ENCODE results near the gene AGAP3.

AGAP3 gene

DNA sequence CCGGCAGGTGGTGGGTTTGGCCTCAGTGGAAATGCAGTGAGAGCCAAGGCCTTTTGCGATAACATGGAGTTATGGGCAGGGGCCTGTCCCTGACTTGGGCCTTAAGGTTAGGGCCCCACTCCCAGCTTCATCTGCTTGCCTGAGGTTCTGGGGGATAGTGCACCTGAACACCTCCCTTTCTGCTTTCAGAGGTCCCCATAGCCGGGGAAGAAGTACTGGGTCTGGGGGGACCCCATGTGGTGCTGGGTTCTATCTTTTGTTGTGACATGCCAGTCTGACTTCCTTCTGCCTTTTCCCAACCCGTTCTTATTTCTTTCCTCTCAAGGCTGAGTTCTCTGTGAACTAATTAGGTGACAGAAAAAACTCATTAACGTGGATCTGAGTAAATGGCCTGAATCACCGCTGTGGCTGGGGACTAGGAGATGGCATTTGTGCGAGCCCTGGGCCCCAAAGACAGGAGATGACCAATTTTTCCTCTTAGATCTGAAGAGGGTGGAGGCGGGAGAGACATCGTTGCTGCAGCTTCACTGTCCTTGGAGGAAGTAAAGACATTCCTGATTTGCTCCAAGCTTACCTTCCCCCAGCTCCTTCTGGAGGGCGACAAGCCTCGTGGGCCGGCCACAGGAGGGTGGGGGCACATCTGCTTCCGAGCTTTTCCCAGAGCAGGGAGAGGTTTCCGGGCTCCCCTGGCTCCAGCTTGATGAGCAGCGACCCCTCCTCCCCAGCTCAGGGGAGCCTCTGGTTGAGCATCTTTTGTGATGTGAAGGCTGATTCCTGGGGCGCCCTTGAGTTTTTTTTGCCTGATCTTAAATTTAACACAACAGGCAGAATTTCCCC is 2.0 kb downstream of the AGAP3 start:
- DNase-seq (ENCODE audit: low spot score): no peak

DNA sequence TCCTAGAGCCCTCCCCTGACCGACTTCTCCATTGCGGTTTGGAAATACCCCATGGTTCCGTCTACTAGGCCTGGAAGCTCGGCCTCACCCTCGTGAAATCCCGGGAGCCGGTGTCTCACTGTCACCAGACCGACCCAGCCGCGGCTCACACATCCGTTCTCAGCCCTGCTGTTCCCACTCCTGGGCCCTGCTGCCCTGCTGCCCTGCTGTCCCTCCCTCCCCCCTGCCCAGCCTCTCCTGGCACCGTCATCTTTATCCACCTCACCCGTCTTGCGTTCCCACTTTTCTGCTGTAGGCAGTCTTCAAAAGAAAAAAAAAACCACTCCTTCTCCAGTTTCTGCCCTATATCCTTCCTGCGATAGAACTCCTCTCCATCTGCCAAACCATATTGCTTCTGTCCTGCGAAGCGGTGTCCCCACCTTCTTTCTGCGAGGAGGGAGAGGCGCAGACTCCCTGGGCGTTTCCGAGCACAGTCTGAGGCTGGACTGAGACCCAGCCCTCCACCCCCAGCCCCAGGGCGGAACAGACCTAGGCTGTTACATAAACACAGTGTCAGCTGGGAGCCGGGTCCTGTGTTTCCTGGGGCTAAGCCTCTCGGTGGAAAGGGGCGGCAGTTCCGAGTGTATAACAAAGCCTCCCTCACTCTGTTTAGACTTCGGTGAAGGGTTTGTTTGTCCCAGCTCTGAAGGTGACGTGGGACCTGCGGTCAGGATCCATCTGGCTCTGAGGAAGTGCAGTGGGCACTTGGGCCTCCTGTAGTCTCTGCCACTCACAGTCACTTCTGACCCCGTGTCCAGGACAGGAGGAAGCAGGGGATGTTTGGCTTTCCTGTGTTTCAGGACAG is 2.8 kb downstream of the AGAP3 start:
- no peak for DNase-seq (ENCODE audit: low spot score)

DNA sequence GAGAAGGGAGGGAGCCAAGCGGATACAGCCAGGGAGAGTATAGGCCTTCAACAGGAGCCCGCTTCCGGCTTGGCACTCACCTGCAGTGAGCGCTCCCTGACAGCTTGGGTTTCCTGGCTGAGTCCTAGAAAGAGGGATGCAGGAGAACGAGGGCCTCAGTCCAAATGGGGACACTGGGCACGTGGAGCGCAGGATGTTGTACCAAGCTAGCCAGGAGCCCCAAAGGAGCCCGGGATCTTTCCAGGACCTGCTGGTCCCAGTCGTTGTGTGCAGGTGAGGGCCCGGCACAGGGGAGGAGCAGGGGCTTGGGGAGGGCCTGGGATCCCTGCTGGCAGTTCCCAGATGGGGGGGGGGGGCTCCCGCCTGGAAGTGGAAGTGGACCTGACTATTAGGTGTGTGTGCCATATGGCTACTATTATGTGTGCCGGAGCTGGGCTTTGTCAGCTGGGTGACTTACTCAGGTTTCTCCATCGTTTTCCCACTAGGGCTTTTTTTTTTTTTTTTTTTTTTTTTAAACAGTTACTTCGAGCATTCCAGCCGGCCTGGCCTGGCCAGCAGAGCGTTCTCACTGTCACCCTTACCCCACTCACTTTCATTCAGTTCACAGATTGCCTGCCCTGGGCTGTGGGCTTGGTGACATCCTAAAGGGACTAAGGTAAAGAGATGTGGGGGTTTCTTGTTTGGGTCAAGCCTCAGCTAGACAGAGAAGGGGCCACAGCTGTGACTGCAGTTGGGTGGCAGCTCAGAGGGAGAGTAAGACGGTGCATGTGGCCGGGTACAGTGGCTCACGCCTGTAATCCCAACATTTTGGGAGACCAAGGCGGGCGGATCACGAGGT is 3.8 kb downstream of the AGAP3 start:
- DNase-seq (ENCODE audit: low spot score): no peak

- DNase-seq (ENCODE audit: low spot score): no peak
Measured at GRCh38 chr7:151091003-151091402, 4.7 kb downstream of the AGAP3 start.

- DNase-seq (ENCODE audit: low spot score): no peak
Measured at GRCh38 chr7:151091431-151091830, 5.2 kb downstream of the AGAP3 start.

DNA sequence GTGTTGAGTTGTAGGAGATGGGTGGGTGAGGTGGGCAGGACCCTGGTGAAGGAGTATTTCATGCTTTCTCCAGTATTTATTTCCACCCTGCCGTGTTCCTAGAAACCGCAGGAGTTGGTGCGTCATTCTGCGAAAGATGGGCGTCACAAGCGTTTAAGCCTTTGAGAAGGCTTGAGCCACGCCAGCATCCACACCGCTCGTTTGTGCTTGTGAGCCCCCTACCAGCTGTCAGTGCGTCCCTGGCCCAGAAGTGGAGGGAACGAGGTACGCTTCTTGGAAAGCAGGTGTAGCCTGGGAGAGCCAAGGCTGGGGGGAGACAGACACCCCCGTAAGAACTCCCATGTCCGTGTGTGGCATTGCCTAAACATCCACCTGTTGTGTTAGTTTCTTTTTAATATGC is 5.7 kb downstream of the AGAP3 start:
- DNase-seq (ENCODE audit: low spot score): no peak

GRCh38 chr7:151093748-151094147 is 7.5 kb downstream of the AGAP3 start:
- DNase-seq (ENCODE audit: low spot score): no peak

- DNase-seq (ENCODE audit: low spot score): no peak
Measured at GRCh38 chr7:151094675-151095074, 8.4 kb downstream of the AGAP3 start.

- DNase-seq (ENCODE audit: low spot score): no peak
Measured at GRCh38 chr7:151095123-151095797, 9.0 kb downstream of the AGAP3 start.

GRCh38 chr7:151095828-151096475 is 9.7 kb downstream of the AGAP3 start:
- no peak for DNase-seq (ENCODE audit: low spot score)

- DNase-seq (ENCODE audit: low spot score): no peak
Measured at GRCh38 chr7:151099486-151100211, 13.4 kb downstream of the AGAP3 start.

DNA sequence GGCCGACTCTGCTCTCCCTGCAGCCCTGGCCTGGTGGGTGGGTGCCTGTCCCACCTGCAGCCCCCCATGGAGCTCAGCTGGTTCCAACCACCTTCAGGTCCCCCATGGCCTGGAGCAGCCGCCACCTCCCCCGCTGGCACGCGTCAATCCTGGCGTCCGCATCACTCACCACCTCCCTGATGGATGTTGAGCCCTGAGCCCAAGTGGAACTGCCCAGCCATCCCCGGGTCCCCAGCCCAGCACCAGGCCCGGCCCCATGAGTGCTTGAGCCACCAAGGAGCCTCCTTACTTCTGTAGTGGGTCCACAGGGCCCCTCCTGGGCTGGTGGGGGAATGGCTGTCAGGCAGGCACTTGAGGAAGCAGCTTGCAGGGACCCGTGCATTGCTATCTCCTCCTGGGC is 14.6 kb downstream of the AGAP3 start:
- no peak for DNase-seq (ENCODE audit: low spot score)

GRCh38 chr7:151101621-151102396 is 15.5 kb downstream of the AGAP3 start:
- DNase-seq (ENCODE audit: low spot score): no peak

GRCh38 chr7:151102991-151103390 is 16.7 kb downstream of the AGAP3 start:
- DNase-seq (ENCODE audit: low spot score): no peak

DNA sequence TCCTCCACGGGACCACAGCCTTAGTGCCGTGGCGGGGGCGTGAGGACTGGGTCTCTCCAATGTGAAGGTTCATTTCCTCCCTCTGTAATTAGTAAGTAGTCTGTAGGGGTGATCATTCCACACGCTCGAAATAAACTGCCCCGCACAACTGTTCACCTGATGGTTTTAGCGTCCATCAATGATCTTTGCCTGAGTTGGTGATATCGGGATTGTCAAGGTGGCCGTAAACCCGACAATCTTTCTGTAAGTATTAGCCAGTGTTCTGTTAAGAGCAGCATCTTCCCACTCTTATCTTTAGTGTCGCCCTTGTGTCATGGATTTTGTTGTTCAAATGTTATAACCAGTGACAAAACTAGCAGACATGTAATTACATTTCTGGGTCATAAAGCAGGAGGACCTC is 17.7 kb downstream of the AGAP3 start:
- DNase-seq (ENCODE audit: low spot score): no peak

- DNase-seq (ENCODE audit: low spot score): no peak
Measured at GRCh38 chr7:151104411-151105235, 18.3 kb downstream of the AGAP3 start.

DNA sequence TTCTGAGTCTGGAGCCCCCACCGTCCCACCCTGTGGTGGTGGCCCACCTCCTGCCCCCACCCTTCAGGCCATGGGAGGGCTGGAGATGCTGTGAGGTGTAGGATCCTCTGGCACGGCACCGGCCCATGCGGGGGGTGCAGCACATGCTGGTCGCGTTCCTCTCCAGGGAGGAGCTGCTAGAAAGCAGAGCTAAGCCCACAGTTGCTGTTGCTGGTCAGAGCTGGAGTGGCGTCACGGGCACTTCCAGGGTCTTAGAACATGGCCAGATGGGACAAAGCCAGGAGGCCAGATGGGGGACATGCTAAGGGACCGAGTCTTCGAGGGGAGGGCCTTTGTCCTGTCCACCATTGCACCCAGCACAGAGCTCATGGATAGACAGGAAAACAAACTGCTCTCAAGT is 21.6 kb downstream of the AGAP3 start:
- DNase-seq (ENCODE audit: low spot score): no peak

GRCh38 chr7:151109094-151110048 is 23.1 kb downstream of the AGAP3 start:
- no peak for DNase-seq (ENCODE audit: low spot score)

Measured in HuH-7.5 (cell line).